Measurements from ENCODE around the gene ANO2.
"Not testable (repeated sequence)": the region's sequence is repeated elsewhere in the genome, so short reads cannot be mapped to it uniquely, and the experiment has no call there.

Gene ANO2

DNA sequence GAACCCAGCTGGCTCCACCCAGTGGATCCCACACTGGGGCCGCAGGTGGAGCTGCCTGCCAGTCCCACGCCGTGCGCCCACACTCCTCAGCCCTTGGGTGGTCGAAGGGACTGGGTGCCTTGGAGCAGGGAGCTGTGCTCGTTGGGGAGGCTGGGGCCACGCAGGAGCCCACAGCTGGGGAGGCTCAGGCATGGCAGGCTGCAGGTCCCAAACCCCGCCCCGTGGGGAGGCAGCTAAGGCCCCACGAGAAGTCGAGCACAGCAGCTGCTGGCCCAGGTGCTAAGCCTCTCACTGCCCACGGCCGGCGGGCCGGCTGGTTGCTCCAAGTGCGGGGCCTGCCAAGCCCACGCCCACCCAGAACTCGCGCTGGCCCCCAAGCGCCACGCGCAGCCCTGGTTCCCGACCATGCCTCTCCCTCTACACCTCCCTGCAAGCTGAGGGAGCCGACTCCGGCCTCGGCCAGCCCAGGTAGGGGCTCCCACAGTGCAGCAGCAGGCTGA lies 56.2 kb downstream of the ANO2 start:
- DNase-seq (ENCODE audit: low read depth) = no peak
- TF ChIP-seq, protein P1, sequence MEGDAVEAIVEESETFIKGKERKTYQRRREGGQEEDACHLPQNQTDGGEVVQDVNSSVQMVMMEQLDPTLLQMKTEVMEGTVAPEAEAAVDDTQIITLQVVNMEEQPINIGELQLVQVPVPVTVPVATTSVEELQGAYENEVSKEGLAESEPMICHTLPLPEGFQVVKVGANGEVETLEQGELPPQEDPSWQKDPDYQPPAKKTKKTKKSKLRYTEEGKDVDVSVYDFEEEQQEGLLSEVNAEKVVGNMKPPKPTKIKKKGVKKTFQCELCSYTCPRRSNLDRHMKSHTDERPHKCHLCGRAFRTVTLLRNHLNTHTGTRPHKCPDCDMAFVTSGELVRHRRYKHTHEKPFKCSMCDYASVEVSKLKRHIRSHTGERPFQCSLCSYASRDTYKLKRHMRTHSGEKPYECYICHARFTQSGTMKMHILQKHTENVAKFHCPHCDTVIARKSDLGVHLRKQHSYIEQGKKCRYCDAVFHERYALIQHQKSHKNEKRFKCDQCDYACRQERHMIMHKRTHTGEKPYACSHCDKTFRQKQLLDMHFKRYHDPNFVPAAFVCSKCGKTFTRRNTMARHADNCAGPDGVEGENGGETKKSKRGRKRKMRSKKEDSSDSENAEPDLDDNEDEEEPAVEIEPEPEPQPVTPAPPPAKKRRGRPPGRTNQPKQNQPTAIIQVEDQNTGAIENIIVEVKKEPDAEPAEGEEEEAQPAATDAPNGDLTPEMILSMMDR (IDR thresholded peaks at IDR 0.05; ENCODE audit: low read depth, low read length) = no peak
- TF ChIP-seq POLR2A (IDR thresholded peaks at IDR 0.05; ENCODE audit: extremely low read depth, insufficient read length) (no peak), MAX (IDR thresholded peaks at IDR 0.05; ENCODE audit: low read depth, low read length) (no peak), MYC (IDR thresholded peaks at IDR 0.05; ENCODE audit: low read depth, low read length) (no peak)
- no peak overlapping the region for H3K4me3 ChIP-seq (ENCODE audit: low read depth, low read length)

DNA sequence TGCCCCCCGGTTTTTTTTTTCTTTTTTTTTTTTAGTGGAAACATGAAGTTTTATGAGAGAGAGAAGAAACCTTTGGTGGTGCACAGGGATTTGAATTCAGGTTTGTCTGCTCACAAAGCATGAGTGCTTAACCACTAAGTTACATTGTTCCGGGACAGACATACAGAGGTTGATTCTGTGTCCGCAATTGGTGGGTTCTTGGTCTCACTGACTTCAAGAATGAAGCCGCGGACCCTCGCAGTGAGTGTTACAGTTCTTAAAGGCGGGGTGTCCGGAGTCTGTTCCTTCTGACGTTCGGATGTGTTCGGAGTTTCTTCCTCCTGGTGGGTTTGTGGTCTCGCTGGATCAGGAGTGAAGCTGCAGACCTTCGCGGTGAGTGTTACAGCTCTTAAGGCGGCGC lies 57.2 kb downstream of the ANO2 start:
- H3K4me3 ChIP-seq (ENCODE audit: low read depth, low read length); DNase-seq (ENCODE audit: low read depth): not testable (repeated sequence)

DNA sequence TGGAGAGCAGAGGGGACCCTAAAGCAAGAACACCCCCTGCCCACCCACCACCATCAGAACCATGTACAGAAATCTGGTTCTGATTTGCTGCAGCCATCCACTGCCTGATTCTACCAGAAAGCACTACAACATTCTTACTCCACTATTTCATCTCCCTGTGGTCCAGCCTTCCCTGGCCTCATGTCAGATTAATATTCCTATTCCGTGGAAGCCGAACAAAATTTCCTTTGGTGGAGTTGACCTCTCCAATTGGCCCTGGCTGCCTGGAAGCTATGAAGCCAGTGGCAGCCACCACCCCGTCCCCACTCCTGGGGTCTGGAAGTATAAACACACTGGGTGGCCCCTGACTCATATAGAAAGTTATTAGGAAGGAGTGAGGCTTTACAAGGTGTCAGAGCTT lies 60.2 kb downstream of the ANO2 start:
- H3K4me3 ChIP-seq (ENCODE audit: low read depth, low read length) = no peak overlapping the region
- DNase-seq (ENCODE audit: low read depth) = no peak
- TF ChIP-seq MAX (IDR thresholded peaks at IDR 0.05; ENCODE audit: low read depth, low read length) = no peak
- TF ChIP-seq, protein P1 (IDR thresholded peaks at IDR 0.05; ENCODE audit: low read depth, low read length) = no peak
- TF ChIP-seq POLR2A (IDR thresholded peaks at IDR 0.05; ENCODE audit: extremely low read depth, insufficient read length) = no peak
- no peak for TF ChIP-seq MYC (IDR thresholded peaks at IDR 0.05; ENCODE audit: low read depth, low read length)

GRCh38 chr12:5884285-5884684 lies 60.8 kb downstream of the ANO2 start:
- TF ChIP-seq POLR2A (IDR thresholded peaks at IDR 0.05; ENCODE audit: extremely low read depth, insufficient read length) = no peak
- no peak for TF ChIP-seq MYC (IDR thresholded peaks at IDR 0.05; ENCODE audit: low read depth, low read length)
- TF ChIP-seq MAX (IDR thresholded peaks at IDR 0.05; ENCODE audit: low read depth, low read length) = no peak
- TF ChIP-seq, protein P1 (IDR thresholded peaks at IDR 0.05; ENCODE audit: low read depth, low read length) = no peak
- no peak overlapping the region for H3K4me3 ChIP-seq (ENCODE audit: low read depth, low read length)
- no peak for DNase-seq (ENCODE audit: low read depth)

- TF ChIP-seq, protein P1 (IDR thresholded peaks at IDR 0.05; ENCODE audit: low read depth, low read length) = no peak
- TF ChIP-seq POLR2A (IDR thresholded peaks at IDR 0.05; ENCODE audit: extremely low read depth, insufficient read length) (no peak), MAX (IDR thresholded peaks at IDR 0.05; ENCODE audit: low read depth, low read length) (no peak), MYC (IDR thresholded peaks at IDR 0.05; ENCODE audit: low read depth, low read length) (no peak)
- no peak for DNase-seq (ENCODE audit: low read depth)
- no peak overlapping the region for H3K4me3 ChIP-seq (ENCODE audit: low read depth, low read length)
Observed at GRCh38 chr12:5882511-5883190, 62.4 kb downstream of the ANO2 start.

DNA sequence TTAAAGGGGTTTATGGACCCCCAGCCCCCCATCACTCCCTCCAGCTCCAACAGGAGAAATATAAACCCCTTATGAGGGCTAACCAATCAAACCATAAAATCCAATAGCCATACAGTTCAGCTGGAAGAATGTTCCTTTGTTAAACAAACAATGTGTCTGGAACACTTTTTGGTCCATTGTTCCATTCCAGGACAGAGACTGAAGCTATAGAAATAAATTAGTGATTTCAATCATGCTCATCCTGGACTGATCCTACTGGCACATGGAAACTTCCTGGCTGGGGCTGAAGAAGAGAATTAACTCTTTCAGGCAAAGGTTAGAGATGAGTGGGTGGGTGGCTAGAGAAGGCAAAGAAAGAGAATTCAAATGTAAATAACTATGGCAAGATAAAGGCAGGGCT lies 63.4 kb downstream of the ANO2 start:
- H3K4me3 ChIP-seq (ENCODE audit: low read depth, low read length) = no peak overlapping the region
- no peak for TF ChIP-seq POLR2A (IDR thresholded peaks at IDR 0.05; ENCODE audit: extremely low read depth, insufficient read length)
- TF ChIP-seq MAX (IDR thresholded peaks at IDR 0.05; ENCODE audit: low read depth, low read length) = no peak
- TF ChIP-seq MYC (IDR thresholded peaks at IDR 0.05; ENCODE audit: low read depth, low read length) = no peak
- TF ChIP-seq, protein P1 (IDR thresholded peaks at IDR 0.05; ENCODE audit: low read depth, low read length) = no peak
- no peak for DNase-seq (ENCODE audit: low read depth)

All from NB4 (cell line).